NT2/D1 (cell line): ENCODE data around the gene PDE3A.

Source experiments
- SUZ12 ChIP-seq: IDR thresholded peaks from 2 replicates; pipeline ENCODE4 v1.6.1; 2011; ENCODE audit not compliant: insufficient read length, insufficient read depth; ENCODE audit errors: extremely low read depth
- YY1 ChIP-seq: IDR thresholded peaks from 2 replicates; pipeline ENCODE4 v1.6.1; 2011; ENCODE audit not compliant: insufficient read length, insufficient read depth

- TF ChIP-seq YY1 (no peak), SUZ12 (no peak)
Measured at GRCh38 chr12:20560935-20561334, 192.6 kb downstream of the PDE3A start.
